WTC11 (cell line): Measurements from ENCODE around the gene UBE4A. TPM values are rescaled to one million over a fixed set of nuclear protein-coding genes. Genes with fewer than 3 reads are reported as not detected.

ENCODE experiments used
- ATAC-seq: fragments of 200-7000 bp; cut with Tn5 transposase; 2 replicates; pipeline ENCODE4 v1.10.0; 2021; ENCODE audit warnings: mild to moderate bottlenecking, moderate library complexity
- CTCF ChIA-PET: fragments of 300-600 bp; sonication (Branson Sonifier 250); formaldehyde crosslinking; loops from one replicate; lab custom pipeline; 2021; ENCODE audit warnings: antibody characterized with exemption; lab: Charles Lee
- POLR2A ChIA-PET: fragments of 350-600 bp; sonication (Branson Sonifier 250); formaldehyde crosslinking; loops from one replicate; lab custom pipeline; 2021; ENCODE audit warnings: antibody characterized with exemption; lab: Charles Lee
- DNase-seq: peaks from one replicate; pipeline ENCODE4 v3.0.0; 2021; ENCODE audit warnings: low spot score
- H3K27ac Mint-ChIP-seq: 2 replicates; pipeline ENCODE4 v1.8.0; 2021; ENCODE audit warnings: mixed read lengths
- H3K27me3 Mint-ChIP-seq: 2 replicates; pipeline ENCODE4 v1.8.0; 2021; ENCODE audit warnings: low read depth, mild to moderate bottlenecking, moderate library complexity, mixed read lengths
- H3K36me3 Mint-ChIP-seq: 2 replicates; pipeline ENCODE4 v1.8.0; 2021; ENCODE audit warnings: mixed read lengths
- H3K4me1 Mint-ChIP-seq: 2 replicates; pipeline ENCODE4 v1.8.0; 2022; ENCODE audit warnings: mixed read lengths
- H3K4me3 Mint-ChIP-seq: 2 replicates; pipeline ENCODE4 v1.8.0; 2021; ENCODE audit warnings: mild to moderate bottlenecking, moderate library complexity, mixed read lengths
- H3K9me3 Mint-ChIP-seq: 2 replicates; pipeline ENCODE4 v1.8.0; 2021; ENCODE audit warnings: mixed read lengths
- FOXP1 ChIP-seq: sonication (generic); formaldehyde crosslinking; IDR thresholded peaks from 2 replicates; pipeline ENCODE4 v1.8.0; 2022; ENCODE audit warnings: missing genetic modification reagents, mild to moderate bottlenecking, moderate library complexity, borderline replicate concordance
- HMGA2 ChIP-seq: fragments of 250-450 bp; sonication (Bioruptor Pico); IDR thresholded peaks from 2 replicates; pipeline ENCODE4 v1.4.0; 2021; ENCODE audit warnings: mild to moderate bottlenecking, moderate library complexity
- MXD4 ChIP-seq: fragments of 250-450 bp; sonication (Bioruptor Pico); IDR thresholded peaks from 2 replicates; pipeline ENCODE4 v1.8.0; 2021; ENCODE audit warnings: mild to moderate bottlenecking, moderate library complexity, borderline replicate concordance
- MYBL2 ChIP-seq: sonication (generic); formaldehyde crosslinking; IDR thresholded peaks from 2 replicates; pipeline ENCODE4 v1.8.1; 2023; ENCODE audit warnings: mild to moderate bottlenecking, moderate library complexity, missing genetic modification reagents
- NFYB ChIP-seq: sonication (generic); formaldehyde crosslinking; conservative IDR thresholded peaks from 2 replicates; pipeline ENCODE4 v1.8.0; 2022; ENCODE audit warnings: low read depth, missing genetic modification reagents
- SMAD3 ChIP-seq: sonication (generic); formaldehyde crosslinking; IDR thresholded peaks from 2 replicates; pipeline ENCODE4 v1.8.0; 2022; ENCODE audit warnings: missing genetic modification reagents, mild to moderate bottlenecking, borderline replicate concordance
- SP1 ChIP-seq: sonication (generic); formaldehyde crosslinking; conservative IDR thresholded peaks from 2 replicates; pipeline ENCODE4 v1.8.1; 2022; ENCODE audit warnings: missing genetic modification reagents
- TEAD1 ChIP-seq: sonication (generic); formaldehyde crosslinking; IDR thresholded peaks from 2 replicates; pipeline ENCODE4 v1.8.0; 2022; ENCODE audit warnings: mild to moderate bottlenecking, missing genetic modification reagents
- TP53 ChIP-seq: sonication (generic); formaldehyde crosslinking; IDR thresholded peaks from 2 replicates; pipeline ENCODE4 v1.8.1; 2023; ENCODE audit warnings: mild to moderate bottlenecking, missing genetic modification reagents
- ZNF219 ChIP-seq: sonication (generic); formaldehyde crosslinking; IDR thresholded peaks from 2 replicates; pipeline ENCODE4 v1.8.0; 2023; ENCODE audit warnings: missing genetic modification reagents, mild to moderate bottlenecking, borderline replicate concordance
- ZNF263 ChIP-seq: sonication (generic); formaldehyde crosslinking; IDR thresholded peaks from 2 replicates; pipeline ENCODE4 v1.8.1; 2022; ENCODE audit warnings: low read depth, mild to moderate bottlenecking, moderate library complexity, missing genetic modification reagents
- total RNA-seq: library from RNA; stranded (reverse); gene quantifications from 3 replicates; pipeline ENCODE4 v1.2.3, GENCODE V29; 2021
- TF ChIP-seq, protein P1 (sequence below): sonication (generic); formaldehyde crosslinking; IDR thresholded peaks from 2 replicates; pipeline ENCODE4 v1.8.1; 2023; ENCODE audit warnings: mild to moderate bottlenecking, missing genetic modification reagents, moderate library complexity
- TF ChIP-seq, protein P2 (sequence below): sonication (generic); formaldehyde crosslinking; IDR thresholded peaks from 2 replicates; pipeline ENCODE4 v1.8.1; 2022; ENCODE audit warnings: low read depth, mild to moderate bottlenecking, moderate library complexity, missing genetic modification reagents, borderline replicate concordance
- TF ChIP-seq, protein P3 (sequence below): sonication (generic); formaldehyde crosslinking; IDR thresholded peaks from 2 replicates; pipeline ENCODE4 v1.8.0; 2023; ENCODE audit warnings: missing genetic modification reagents
- TF ChIP-seq, protein P4 (sequence below): fragments of 250-450 bp; sonication (Bioruptor Pico); IDR thresholded peaks from 2 replicates; pipeline ENCODE4 v2.1.2; 2022; ENCODE audit warnings: mild to moderate bottlenecking, moderate library complexity
- TF ChIP-seq, protein P5 (sequence below): fragments of 250-450 bp; sonication (Bioruptor Pico); IDR thresholded peaks from 2 replicates; pipeline ENCODE4 v1.9.0; 2021; ENCODE audit warnings: moderate library complexity, mild to moderate bottlenecking, inconsistent platforms, borderline replicate concordance
- TF ChIP-seq, protein P6 (sequence below): sonication (generic); formaldehyde crosslinking; IDR thresholded peaks from 2 replicates; pipeline ENCODE4 v1.8.1; 2022; ENCODE audit warnings: low read depth, missing genetic modification reagents, borderline replicate concordance
- TF ChIP-seq, protein P7 (sequence below): fragments of 200-600 bp; IDR thresholded peaks from 2 replicates; pipeline ENCODE4 v1.8.0; 2022; ENCODE audit warnings: antibody characterized with exemption
- TF ChIP-seq, protein P8 (sequence below): sonication (generic); formaldehyde crosslinking; IDR thresholded peaks from 2 replicates; pipeline ENCODE4 v1.8.1; 2023; ENCODE audit warnings: mild to moderate bottlenecking, moderate library complexity, missing genetic modification reagents

The UBE4A gene
- total RNA-seq, 1 experiment from 2014 or later = 31.0 TPM

DNA sequence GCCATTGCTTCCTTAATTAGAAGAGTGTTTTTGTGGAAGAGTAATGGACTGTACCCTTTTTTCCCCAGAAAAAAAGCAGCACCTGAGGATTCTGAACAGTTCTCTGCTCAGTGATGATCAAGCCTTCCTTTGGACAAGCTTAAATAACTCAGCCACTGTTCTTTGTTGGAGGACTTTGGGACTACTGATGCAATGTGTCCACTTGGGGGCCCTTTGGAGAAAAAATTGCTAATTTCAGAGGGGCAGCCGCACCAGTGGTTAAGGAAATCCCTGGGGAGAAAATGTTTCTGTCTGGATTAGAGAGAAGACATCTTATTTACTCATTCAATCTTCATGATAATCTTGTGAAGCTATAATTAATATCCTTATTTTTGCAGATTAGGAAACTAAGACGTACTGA, 71.6 kb downstream of the UBE4A start (continued):
- TF ChIP-seq, protein P1, sequence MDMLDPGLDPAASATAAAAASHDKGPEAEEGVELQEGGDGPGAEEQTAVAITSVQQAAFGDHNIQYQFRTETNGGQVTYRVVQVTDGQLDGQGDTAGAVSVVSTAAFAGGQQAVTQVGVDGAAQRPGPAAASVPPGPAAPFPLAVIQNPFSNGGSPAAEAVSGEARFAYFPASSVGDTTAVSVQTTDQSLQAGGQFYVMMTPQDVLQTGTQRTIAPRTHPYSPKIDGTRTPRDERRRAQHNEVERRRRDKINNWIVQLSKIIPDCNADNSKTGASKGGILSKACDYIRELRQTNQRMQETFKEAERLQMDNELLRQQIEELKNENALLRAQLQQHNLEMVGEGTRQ (CRISPR knock-in tag) = no peak
- no peak for TF ChIP-seq ZNF219 (CRISPR knock-in tag)

DNA sequence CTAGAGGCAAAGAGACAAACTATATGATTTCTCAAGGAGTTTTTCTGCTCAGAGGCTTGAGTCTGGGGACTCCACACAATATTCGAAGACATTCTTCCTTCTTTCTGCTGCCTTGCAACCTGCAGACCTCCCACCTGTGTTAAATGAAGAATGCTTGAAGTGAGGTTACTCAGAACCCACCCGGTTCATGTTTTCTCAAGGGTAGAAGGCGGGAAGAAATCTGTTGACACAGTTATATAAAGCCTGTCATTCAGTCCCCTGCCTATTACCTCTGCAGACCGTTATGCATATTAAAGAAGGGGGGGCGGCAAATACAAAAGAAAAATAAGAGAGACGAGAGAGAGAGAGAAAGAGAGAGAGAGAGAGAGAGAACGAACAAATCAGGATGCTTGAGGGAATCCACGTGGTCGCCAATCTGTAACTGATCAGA, 74.7 kb downstream of the UBE4A start:
- ATAC-seq (no peak), DNase-seq (no peak)
- CTCF ChIA-PET = interaction anchor here (0.5 to 0.6 kb wide), 2 partner anchors 43 to 54 kb away, joined by 3 read pairs; no protein-coding TSS in a partner anchor
- H3K4me3 Mint-ChIP-seq = peak overlapping the region; percentile 93
- peaks cover 13% of the 10 kb centered on the region for H3K27me3 Mint-ChIP-seq
- no peak overlapping the region for H3K27ac Mint-ChIP-seq
- H3K4me1 Mint-ChIP-seq = peaks cover 20% of the 10 kb centered on the region
- POLR2A ChIA-PET = interaction anchor here (1.6 kb wide), 1 partner anchor 11 kb away, joined by 5 read pairs; no protein-coding TSS in a partner anchor
- no peaks in the 10 kb centered on the region for H3K9me3 Mint-ChIP-seq
- H3K36me3 Mint-ChIP-seq = peaks cover 2% of the 10 kb centered on the region; the same call in 1 of the 2 replicates
- TF ChIP-seq FOXP1 (CRISPR knock-in tag) = no peak
- TF ChIP-seq, protein P2, sequence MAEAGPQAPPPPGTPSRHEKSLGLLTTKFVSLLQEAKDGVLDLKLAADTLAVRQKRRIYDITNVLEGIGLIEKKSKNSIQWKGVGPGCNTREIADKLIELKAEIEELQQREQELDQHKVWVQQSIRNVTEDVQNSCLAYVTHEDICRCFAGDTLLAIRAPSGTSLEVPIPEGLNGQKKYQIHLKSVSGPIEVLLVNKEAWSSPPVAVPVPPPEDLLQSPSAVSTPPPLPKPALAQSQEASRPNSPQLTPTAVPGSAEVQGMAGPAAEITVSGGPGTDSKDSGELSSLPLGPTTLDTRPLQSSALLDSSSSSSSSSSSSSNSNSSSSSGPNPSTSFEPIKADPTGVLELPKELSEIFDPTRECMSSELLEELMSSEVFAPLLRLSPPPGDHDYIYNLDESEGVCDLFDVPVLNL = no peak
- TF ChIP-seq MXD4 = no peak
- peak; percentile 20; the same call in 1 of the 2 replicates for TF ChIP-seq NFYB (CRISPR knock-in tag)
- TF ChIP-seq HMGA2 (CRISPR knock-in tag) = no peak
- TF ChIP-seq, protein P1 (CRISPR knock-in tag) = peak; percentile 45; the same call in 1 of the 2 replicates
- TF ChIP-seq, protein P3, sequence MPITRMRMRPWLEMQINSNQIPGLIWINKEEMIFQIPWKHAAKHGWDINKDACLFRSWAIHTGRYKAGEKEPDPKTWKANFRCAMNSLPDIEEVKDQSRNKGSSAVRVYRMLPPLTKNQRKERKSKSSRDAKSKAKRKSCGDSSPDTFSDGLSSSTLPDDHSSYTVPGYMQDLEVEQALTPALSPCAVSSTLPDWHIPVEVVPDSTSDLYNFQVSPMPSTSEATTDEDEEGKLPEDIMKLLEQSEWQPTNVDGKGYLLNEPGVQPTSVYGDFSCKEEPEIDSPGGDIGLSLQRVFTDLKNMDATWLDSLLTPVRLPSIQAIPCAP (CRISPR knock-in tag) = no peak
- TF ChIP-seq, protein P4, sequence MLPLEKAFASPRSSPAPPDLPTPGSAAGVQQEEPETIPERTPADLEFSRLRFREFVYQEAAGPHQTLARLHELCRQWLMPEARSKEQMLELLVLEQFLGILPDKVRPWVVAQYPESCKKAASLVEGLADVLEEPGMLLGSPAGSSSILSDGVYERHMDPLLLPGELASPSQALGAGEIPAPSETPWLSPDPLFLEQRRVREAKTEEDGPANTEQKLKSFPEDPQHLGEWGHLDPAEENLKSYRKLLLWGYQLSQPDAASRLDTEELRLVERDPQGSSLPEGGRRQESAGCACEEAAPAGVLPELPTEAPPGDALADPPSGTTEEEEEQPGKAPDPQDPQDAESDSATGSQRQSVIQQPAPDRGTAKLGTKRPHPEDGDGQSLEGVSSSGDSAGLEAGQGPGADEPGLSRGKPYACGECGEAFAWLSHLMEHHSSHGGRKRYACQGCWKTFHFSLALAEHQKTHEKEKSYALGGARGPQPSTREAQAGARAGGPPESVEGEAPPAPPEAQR (CRISPR knock-in tag) = no peak
- TF ChIP-seq, protein P5, sequence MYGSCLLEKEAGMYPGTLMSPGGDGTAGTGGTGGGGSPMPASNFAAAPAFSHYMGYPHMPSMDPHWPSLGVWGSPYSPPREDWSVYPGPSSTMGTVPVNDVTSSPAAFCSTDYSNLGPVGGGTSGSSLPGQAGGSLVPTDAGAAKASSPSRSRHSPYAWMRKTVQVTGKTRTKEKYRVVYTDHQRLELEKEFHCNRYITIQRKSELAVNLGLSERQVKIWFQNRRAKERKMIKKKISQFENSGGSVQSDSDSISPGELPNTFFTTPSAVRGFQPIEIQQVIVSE (CRISPR knock-in tag) = no peak
- TF ChIP-seq TP53 (CRISPR knock-in tag) = no peak
- TF ChIP-seq ZNF263 = no peak
- no peak for TF ChIP-seq SP1

DNA sequence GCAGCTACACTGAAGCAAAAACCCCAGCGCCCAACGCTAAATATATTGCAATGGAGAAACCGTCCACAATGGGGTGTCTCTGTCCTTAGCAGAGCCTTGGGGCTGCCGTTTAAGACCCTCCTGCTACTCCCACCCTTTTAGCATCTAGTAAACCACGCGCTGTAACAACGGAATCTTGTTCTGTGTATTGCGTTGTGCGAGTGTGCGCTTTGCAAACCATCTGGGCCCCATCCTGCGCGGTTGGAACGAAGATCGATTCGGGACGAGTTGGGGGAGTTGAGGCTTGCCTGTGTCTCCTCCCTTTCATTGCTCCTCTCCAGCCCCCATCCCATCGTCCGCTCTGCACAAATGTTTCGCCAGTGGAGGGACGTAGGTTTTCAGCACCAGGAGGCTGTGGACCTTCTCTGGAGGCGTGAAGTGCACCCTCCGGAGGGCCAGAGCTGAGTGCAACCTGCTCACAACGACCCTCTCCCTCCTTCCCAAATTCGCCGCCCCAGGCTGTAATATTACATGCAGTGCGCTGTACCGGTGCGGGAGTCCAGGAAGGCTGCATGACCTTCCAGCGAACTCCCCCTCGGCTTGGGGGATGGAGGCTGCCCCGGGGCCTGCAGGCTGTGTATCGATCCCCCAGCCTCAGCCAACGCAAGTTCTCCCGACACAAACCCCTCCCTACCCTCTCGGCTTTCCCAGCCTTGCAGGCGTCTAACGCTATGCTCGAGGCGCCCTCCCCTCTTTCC, 75.3 kb downstream of the UBE4A start:
- CTCF ChIA-PET = interaction anchor here (0.5 to 1.6 kb wide), 6 partner anchors 32 to 263 kb away, joined by 3 to 7 read pairs (median 3); no protein-coding TSS in a partner anchor
- H3K27ac Mint-ChIP-seq = peak overlapping the region; percentile 98
- no peak for TF ChIP-seq TEAD1 (CRISPR knock-in tag)
- TF ChIP-seq MYBL2 (CRISPR knock-in tag) = peak; percentile 61; the same call in 1 of the 2 replicates
- TF ChIP-seq, protein P6, sequence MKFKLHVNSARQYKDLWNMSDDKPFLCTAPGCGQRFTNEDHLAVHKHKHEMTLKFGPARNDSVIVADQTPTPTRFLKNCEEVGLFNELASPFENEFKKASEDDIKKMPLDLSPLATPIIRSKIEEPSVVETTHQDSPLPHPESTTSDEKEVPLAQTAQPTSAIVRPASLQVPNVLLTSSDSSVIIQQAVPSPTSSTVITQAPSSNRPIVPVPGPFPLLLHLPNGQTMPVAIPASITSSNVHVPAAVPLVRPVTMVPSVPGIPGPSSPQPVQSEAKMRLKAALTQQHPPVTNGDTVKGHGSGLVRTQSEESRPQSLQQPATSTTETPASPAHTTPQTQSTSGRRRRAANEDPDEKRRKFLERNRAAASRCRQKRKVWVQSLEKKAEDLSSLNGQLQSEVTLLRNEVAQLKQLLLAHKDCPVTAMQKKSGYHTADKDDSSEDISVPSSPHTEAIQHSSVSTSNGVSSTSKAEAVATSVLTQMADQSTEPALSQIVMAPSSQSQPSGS (CRISPR knock-in tag) = no peak
- TF ChIP-seq, protein P7, sequence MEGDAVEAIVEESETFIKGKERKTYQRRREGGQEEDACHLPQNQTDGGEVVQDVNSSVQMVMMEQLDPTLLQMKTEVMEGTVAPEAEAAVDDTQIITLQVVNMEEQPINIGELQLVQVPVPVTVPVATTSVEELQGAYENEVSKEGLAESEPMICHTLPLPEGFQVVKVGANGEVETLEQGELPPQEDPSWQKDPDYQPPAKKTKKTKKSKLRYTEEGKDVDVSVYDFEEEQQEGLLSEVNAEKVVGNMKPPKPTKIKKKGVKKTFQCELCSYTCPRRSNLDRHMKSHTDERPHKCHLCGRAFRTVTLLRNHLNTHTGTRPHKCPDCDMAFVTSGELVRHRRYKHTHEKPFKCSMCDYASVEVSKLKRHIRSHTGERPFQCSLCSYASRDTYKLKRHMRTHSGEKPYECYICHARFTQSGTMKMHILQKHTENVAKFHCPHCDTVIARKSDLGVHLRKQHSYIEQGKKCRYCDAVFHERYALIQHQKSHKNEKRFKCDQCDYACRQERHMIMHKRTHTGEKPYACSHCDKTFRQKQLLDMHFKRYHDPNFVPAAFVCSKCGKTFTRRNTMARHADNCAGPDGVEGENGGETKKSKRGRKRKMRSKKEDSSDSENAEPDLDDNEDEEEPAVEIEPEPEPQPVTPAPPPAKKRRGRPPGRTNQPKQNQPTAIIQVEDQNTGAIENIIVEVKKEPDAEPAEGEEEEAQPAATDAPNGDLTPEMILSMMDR = no peak
- TF ChIP-seq, protein P8, sequence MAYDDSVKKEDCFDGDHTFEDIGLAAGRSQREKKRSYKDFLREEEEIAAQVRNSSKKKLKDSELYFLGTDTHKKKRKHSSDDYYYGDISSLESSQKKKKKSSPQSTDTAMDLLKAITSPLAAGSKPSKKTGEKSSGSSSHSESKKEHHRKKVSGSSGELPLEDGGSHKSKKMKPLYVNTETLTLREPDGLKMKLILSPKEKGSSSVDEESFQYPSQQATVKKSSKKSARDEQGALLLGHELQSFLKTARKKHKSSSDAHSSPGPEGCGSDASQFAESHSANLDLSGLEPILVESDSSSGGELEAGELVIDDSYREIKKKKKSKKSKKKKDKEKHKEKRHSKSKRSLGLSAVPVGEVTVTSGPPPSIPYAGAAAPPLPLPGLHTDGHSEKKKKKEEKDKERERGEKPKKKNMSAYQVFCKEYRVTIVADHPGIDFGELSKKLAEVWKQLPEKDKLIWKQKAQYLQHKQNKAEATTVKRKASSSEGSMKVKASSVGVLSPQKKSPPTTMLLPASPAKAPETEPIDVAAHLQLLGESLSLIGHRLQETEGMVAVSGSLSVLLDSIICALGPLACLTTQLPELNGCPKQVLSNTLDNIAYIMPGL (CRISPR knock-in tag) = peak; percentile 34; the same call in 1 of the 2 replicates
- TF ChIP-seq SMAD3 = 0 out of 2 replicates have a peak, but pooled peaks have one; percentile 20

More for the DNA sequence above, 75.3 kb downstream of the UBE4A start:
- no peaks in the 10 kb centered on the region for H3K9me3 Mint-ChIP-seq
- ATAC-seq (peak; percentile 22), DNase-seq (peak; percentile 62)
- H3K36me3 Mint-ChIP-seq = peaks cover 5% of the 10 kb centered on the region; the same call in 1 of the 2 replicates
- peaks cover 26% of the 10 kb centered on the region for H3K4me1 Mint-ChIP-seq
- peak overlapping the region; percentile 93 for H3K4me3 Mint-ChIP-seq
- H3K27me3 Mint-ChIP-seq = peaks cover 13% of the 10 kb centered on the region
- POLR2A ChIA-PET = interaction anchor here (0.6 to 2.0 kb wide), 6 partner anchors 8 to 527 kb away, joined by 3 to 7 read pairs (median 4); no protein-coding TSS in a partner anchor
